Lower lobe of right lung (tissue), 2 donors: ENCODE results near the gene GALP. TPM values are rescaled to one million over a fixed set of nuclear protein-coding genes. Genes with fewer than 3 reads are reported as not detected.
"Not testable (repeated sequence)": the region's sequence is repeated elsewhere in the genome, so short reads cannot be mapped to it uniquely, and the experiment has no call there.

Source experiments
- ATAC-seq, 2 donors: fragments of 200-7000 bp; cut with Tn5 transposase; one replicate each; pipeline ENCODE4 v1.9.1; 2020 to 2022; ENCODE audit warnings: mild to moderate bottlenecking in 2 of 2, moderate library complexity in 2 of 2
- DNase-seq: peaks from one replicate; pipeline ENCODE4 v3.0.0-alpha.2; 2020
- H3K27ac ChIP-seq: fragments of 200-600 bp; one replicate; pipeline ENCODE4 v1.8.0; 2022
- H3K27me3 ChIP-seq: fragments of 200-600 bp; one replicate; pipeline ENCODE4 v1.8.0; 2022; ENCODE audit warnings: low read depth
- H3K36me3 ChIP-seq: fragments of 200-600 bp; one replicate; pipeline ENCODE4 v1.8.0; 2022; ENCODE audit warnings: mild to moderate bottlenecking
- H3K4me1 ChIP-seq: fragments of 200-600 bp; one replicate; pipeline ENCODE4 v1.8.0; 2022
- H3K4me3 ChIP-seq: fragments of 200-600 bp; one replicate; pipeline ENCODE4 v1.8.0; 2022; ENCODE audit warnings: mild to moderate bottlenecking
- H3K9me3 ChIP-seq: fragments of 200-600 bp; one replicate; pipeline ENCODE4 v1.8.0; 2022
- intact Hi-C: fragments of 100-400 bp; cut with DNase I; formaldehyde crosslinking; loops from one replicate; pipeline ENCODE4 v1.11.0; 2022
- total RNA-seq: library from RNA; stranded (reverse); fragmentation: NEBNext Ultra II Directional; extraction: Animal tissue kit (Norgen Biotek cat#: 25700); gene quantifications from one replicate; pipeline ENCODE4 v1.2.1, GENCODE V29; 2021
- TF ChIP-seq, protein P1 (sequence below): fragments of 200-600 bp; IDR thresholded peaks from one replicate; pipeline ENCODE4 v1.8.0; 2022; ENCODE audit warnings: antibody characterized with exemption, mild to moderate bottlenecking
- donor health status: DM: no; HTN: yes; CAD: no; lungs with severe emphysema.

Gene GALP
- total RNA-seq, 1 donor from 2014 or later = not detected

DNA sequence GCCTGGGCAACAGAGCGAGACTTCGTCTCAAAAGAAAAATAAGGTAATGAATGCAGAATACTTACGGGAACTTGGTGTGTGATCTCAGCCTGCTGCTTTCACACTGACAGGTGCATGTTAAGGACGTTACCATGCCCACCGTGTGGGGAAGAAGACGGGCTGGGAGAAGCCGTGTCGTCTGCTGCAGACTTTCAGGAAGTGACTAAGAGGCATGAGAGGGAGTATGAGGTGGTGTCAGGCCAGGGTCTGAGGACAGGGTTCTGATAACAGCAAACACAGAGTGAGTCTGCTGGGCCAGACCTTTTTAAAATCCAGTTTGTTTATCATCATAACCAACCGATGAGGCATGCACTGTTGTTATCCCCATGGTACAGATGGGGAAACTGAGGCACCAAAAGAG lies 13.6 kb upstream of the GALP start:
- Histone ChIP-seq H3K9me3 (no peaks in the 10 kb centered on the region), H3K27me3 (no peaks in the 10 kb centered on the region), H3K4me3 (no peak overlapping the region), H3K36me3 (peaks cover 34% of the 10 kb centered on the region), H3K4me1 (peaks cover 4% of the 10 kb centered on the region), H3K27ac (no peak overlapping the region)
- intact Hi-C loops = no loop called here
- TF ChIP-seq, protein P1, sequence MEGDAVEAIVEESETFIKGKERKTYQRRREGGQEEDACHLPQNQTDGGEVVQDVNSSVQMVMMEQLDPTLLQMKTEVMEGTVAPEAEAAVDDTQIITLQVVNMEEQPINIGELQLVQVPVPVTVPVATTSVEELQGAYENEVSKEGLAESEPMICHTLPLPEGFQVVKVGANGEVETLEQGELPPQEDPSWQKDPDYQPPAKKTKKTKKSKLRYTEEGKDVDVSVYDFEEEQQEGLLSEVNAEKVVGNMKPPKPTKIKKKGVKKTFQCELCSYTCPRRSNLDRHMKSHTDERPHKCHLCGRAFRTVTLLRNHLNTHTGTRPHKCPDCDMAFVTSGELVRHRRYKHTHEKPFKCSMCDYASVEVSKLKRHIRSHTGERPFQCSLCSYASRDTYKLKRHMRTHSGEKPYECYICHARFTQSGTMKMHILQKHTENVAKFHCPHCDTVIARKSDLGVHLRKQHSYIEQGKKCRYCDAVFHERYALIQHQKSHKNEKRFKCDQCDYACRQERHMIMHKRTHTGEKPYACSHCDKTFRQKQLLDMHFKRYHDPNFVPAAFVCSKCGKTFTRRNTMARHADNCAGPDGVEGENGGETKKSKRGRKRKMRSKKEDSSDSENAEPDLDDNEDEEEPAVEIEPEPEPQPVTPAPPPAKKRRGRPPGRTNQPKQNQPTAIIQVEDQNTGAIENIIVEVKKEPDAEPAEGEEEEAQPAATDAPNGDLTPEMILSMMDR = no peak
- ATAC-seq (no peak), DNase-seq (no peak)

DNA sequence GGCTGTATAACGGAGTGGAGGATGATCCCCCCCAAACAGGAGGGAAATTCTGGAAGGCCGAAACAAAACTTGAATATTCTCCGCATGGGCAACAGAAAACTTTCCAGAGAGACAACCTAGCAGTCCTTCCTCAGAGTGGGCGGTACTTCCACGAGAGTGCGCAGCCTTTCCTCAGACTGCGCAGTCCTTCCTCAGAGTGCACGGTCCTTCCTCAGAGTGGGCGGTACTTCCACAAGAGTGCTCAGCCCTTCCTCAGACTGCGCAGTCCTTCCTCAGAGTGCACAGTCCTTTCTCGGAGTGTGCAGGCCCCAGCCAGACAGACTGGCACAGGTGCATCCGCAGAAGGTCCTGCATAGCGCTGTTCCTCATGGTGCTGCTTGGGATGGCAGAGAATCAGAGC lies 12.7 kb upstream of the GALP start:
- no peak for ATAC-seq
- Histone ChIP-seq H3K36me3 (peaks cover 31% of the 10 kb centered on the region), H3K4me3 (no peak overlapping the region), H3K27me3 (no peaks in the 10 kb centered on the region), H3K9me3 (no peaks in the 10 kb centered on the region), H3K4me1 (no peaks in the 10 kb centered on the region), H3K27ac (no peak overlapping the region)
- intact Hi-C loops = no loop called here
- TF ChIP-seq, protein P1 = no peak
- no peak for DNase-seq

DNA sequence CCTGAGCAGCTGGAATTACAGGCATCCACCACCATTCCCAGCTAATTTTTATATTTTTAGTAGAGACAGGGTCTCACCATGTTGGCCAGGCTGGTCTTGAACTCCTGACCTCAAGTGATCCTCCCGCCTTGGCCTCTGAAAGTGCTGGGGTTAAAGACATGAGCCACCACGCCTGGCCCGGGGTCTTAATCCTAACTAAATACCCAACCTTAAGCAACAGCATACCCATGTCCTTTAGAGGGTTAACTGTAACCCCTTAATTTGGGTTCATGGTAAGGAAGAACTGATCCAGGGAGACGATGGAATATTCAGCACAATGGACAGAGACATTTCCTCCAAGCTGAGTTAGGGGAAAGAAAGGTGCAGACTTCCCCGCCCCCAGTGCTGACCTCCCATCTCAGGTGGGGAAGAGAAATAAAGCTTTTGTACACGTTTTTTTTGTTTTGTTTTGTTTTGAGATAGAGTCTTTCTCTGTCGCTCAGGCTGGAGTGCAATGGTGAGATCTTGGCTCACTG lies 8.7 kb upstream of the GALP start:
- no peaks in the 10 kb centered on the region for H3K9me3 ChIP-seq
- H3K27me3 ChIP-seq = no peaks in the 10 kb centered on the region
- no peak overlapping the region for H3K4me3 ChIP-seq
- H3K27ac ChIP-seq = no peak overlapping the region
- intact Hi-C loops = no loop called here
- peaks cover 8% of the 10 kb centered on the region for H3K4me1 ChIP-seq
- H3K36me3 ChIP-seq = no peaks in the 10 kb centered on the region
- TF ChIP-seq, protein P1 = no peak
- DNase-seq = no peak
- ATAC-seq = no peak

DNA sequence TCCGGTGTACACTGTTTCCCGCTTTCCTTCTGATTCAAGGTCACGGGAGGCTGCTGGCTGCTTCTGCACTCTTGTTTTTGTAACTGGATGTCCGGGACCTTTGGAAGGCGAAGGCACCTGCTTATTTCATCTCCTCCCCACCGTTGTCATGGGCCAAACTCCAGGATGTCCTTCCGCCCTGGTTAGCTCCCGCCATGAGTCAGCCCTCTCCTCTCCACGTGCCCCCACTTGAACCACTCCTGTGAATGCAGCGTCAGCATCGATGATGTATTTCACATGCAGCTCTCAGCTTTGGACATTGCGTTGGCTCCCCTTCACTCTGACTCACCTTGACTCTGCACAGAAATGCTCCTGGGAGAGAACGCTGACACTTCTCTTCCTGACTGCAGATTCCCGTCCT lies 5.5 kb upstream of the GALP start:
- TF ChIP-seq, protein P1 = no peak
- no peaks in the 10 kb centered on the region for H3K9me3 ChIP-seq
- DNase-seq (peak; percentile 82), ATAC-seq (peak; percentile 88 to 91)
- no peaks in the 10 kb centered on the region for H3K36me3 ChIP-seq
- peaks cover 8% of the 10 kb centered on the region for H3K4me1 ChIP-seq
- H3K4me3 ChIP-seq = no peak overlapping the region
- no peak overlapping the region for H3K27ac ChIP-seq
- intact Hi-C loops = no loop called here
- H3K27me3 ChIP-seq = no peaks in the 10 kb centered on the region

DNA sequence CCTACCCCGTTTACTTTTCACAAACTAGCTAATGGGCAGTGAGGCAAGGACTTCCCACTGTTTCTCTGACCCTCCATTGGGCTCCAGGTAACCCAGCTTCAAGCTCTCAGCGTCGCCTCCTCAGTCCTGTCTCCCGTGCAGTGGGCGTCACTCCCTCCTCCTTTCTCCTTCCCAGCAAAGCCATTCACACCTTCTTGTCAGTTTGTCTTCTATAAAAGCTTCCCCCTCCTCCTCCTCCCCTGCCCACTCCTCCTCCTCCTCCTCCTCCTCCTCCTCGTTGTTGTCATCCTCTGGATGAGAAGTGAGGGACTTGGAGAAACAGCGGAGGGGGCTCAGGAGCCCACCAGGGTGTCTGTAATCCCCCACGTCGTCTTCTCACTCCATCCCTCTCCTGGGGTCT lies 1.7 kb upstream of the GALP start:
- peaks cover 13% of the 10 kb centered on the region for H3K27me3 ChIP-seq
- H3K4me3 ChIP-seq = no peak overlapping the region
- peaks cover 8% of the 10 kb centered on the region for H3K4me1 ChIP-seq
- DNase-seq (no peak), ATAC-seq (no peak)
- H3K9me3 ChIP-seq = no peaks in the 10 kb centered on the region
- H3K36me3 ChIP-seq = no peaks in the 10 kb centered on the region
- intact Hi-C loops = no loop called here
- no peak overlapping the region for H3K27ac ChIP-seq
- TF ChIP-seq, protein P1 = no peak

DNA sequence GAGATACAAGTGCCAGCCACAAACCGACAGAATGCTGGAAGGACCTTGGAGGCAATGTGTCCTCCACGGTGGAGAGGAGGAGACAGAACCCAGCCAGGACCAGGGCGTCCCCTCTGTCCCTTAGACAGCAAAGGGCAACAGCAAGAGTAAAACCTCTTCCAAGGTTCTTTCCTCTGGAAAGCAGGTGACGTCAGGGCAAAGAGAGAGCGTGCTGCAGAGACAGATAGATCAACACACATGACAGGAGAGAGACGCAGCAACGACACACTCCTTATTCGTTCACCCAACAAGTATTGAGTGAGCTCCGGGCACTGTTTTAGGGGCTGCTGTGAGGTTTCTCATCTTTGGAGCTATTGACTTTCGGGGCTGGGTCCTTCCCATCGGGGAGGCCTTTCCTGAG lies 1.3 kb upstream of the GALP start:
- intact Hi-C loops = no loop called here
- Histone ChIP-seq H3K4me3 (no peak overlapping the region), H3K27me3 (peaks cover 13% of the 10 kb centered on the region), H3K9me3 (no peaks in the 10 kb centered on the region), H3K36me3 (no peaks in the 10 kb centered on the region), H3K4me1 (peaks cover 8% of the 10 kb centered on the region), H3K27ac (no peak overlapping the region)
- ATAC-seq = no peak
- no peak for DNase-seq
- TF ChIP-seq, protein P1 = no peak

DNA sequence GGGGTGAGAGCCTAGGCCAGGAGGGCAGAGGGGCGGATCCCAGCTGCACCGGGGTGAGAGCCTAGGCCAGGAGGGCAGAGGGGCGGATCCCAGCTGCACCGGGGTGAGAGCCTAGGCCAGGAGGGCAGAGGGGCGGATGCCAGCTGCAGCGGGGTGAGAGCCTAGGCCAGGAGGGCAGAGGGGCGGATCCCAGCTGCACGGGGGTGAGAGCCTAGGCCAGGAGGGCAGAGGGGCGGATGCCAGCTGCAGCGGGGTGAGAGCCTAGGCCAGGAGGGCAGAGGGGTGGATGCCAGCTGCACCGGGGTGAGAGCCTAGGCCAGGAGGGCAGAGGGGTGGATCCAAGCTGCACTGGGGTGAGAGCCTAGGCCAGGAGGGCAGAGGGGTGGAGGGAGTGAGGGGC lies 502 bp downstream of the GALP start:
- H3K4me3 ChIP-seq, H3K27ac ChIP-seq, H3K9me3 ChIP-seq, ATAC-seq, DNase-seq, H3K4me1 ChIP-seq, intact Hi-C loops, H3K36me3 ChIP-seq: not testable (repeated sequence)
- H3K27me3 ChIP-seq = peaks cover 13% of the 10 kb centered on the region
